ENCODE data around the gene SUN2.

- TF ChIP-seq FOSL1 (IDR thresholded peaks at IDR 0.05; ENCODE audit: insufficient read depth, low read depth, low read length) (no peak), MAX (IDR thresholded peaks at IDR 0.05) (no peak), EP300 (IDR thresholded peaks at IDR 0.05; ENCODE audit: borderline replicate concordance in 1 of 2, low read depth in 2 of 2, low read length in 2 of 2) (no peak), SIX5 (IDR thresholded peaks at IDR 0.05; ENCODE audit: low read depth, low read length) (no peak), NRF1 (IDR thresholded peaks at IDR 0.05; ENCODE audit: low read depth, low read length) (no peak), JUND (IDR thresholded peaks at IDR 0.05; ENCODE audit: low read length) (no peak), EGR1 (IDR thresholded peaks at IDR 0.05; ENCODE audit: borderline replicate concordance, low read depth, low read length) (no peak), CTCF (IDR thresholded peaks at IDR 0.05; ENCODE audit: control extremely low read depth in 1 of 3, insufficient read depth in 1 of 3, low read depth in 1 of 3, low read length in 3 of 3) (no peak), RAD21 (IDR thresholded peaks at IDR 0.05 in 1 of 2, conservative IDR thresholded peaks at IDR 0.05 in 1 of 2; ENCODE audit: low read depth in 2 of 2, low read length in 2 of 2) (no peak), EZH2 (IDR thresholded peaks at IDR 0.05; ENCODE audit: low read depth, low read length, severe bottlenecking) (no peak), TAF1 (IDR thresholded peaks at IDR 0.05; ENCODE audit: low read depth, low read length) (no peak), RNF2 (IDR thresholded peaks at IDR 0.05; ENCODE audit: borderline replicate concordance, low read depth, low read length, missing control alignments, poor library complexity, severe bottlenecking) (no peak), NANOG (IDR thresholded peaks at IDR 0.05; ENCODE audit: insufficient read depth, low read depth, low read length, poor library complexity, severe bottlenecking) (no peak), RFX5 (IDR thresholded peaks at IDR 0.05; ENCODE audit: borderline replicate concordance, low read depth, low read length) (no peak)
Observed at GRCh38 chr22:38758276-38758945, 2.6 kb upstream of the SUN2 start.
